ENCODE results near the gene PC.

Gene PC

GRCh38 chr11:66855574-66856495, 102.3 kb downstream of the PC start:
- DNase-seq (ENCODE audit: low read depth in 3 of 3), result peak; percentile 76 to 82 (median 77)

- no peak for DNase-seq (ENCODE audit: low read depth in 3 of 3)
These were observed 103.4 kb downstream of the PC start for GRCh38 chr11:66854729-66855211.

GRCh38 chr11:66854231-66854661, 103.9 kb downstream of the PC start:
- DNase-seq (ENCODE audit: low read depth in 3 of 3), result no peak

GRCh38 chr11:66853242-66854229, 104.6 kb downstream of the PC start:
- no peak for DNase-seq (ENCODE audit: low read depth in 3 of 3)

- DNase-seq (ENCODE audit: low read depth in 3 of 3), result no peak
These were observed 105.5 kb downstream of the PC start for GRCh38 chr11:66852466-66853241.

- no peak for DNase-seq (ENCODE audit: low read depth in 3 of 3)
These were observed 106.3 kb downstream of the PC start for GRCh38 chr11:66851698-66852465.

GRCh38 chr11:66851239-66851596, 107.0 kb downstream of the PC start:
- no peak for DNase-seq (ENCODE audit: low read depth in 3 of 3)

- DNase-seq (ENCODE audit: low read depth in 3 of 3), result no peak
These were observed 107.5 kb downstream of the PC start for GRCh38 chr11:66850588-66851238.

GRCh38 chr11:66850235-66850587, 108.0 kb downstream of the PC start:
- no peak for DNase-seq (ENCODE audit: low read depth in 3 of 3)

- no peak for DNase-seq (ENCODE audit: low read depth in 3 of 3)
These were observed 108.5 kb downstream of the PC start for GRCh38 chr11:66849501-66850234.

GRCh38 chr11:66848671-66849500, 109.3 kb downstream of the PC start:
- DNase-seq (ENCODE audit: low read depth in 3 of 3), result no peak

GRCh38 chr11:66847461-66848232, 110.5 kb downstream of the PC start:
- DNase-seq (ENCODE audit: low read depth in 3 of 3), result no peak

GRCh38 chr11:66846671-66847091, 111.5 kb downstream of the PC start:
- no peak for DNase-seq (ENCODE audit: low read depth in 3 of 3)

- no peak for DNase-seq (ENCODE audit: low read depth in 3 of 3)
These were observed 112.3 kb downstream of the PC start for GRCh38 chr11:66845876-66846212.

GRCh38 chr11:66845143-66845875, 112.9 kb downstream of the PC start:
- DNase-seq (ENCODE audit: low read depth in 3 of 3), result no peak

GRCh38 chr11:66844496-66845142, 113.6 kb downstream of the PC start:
- DNase-seq (ENCODE audit: low read depth in 3 of 3), result no peak
